Prostate gland (tissue), 2 donors: ENCODE measurements around the gene ASAP3.

Experiments used
- POLR2AphosphoS5 ChIP-seq: sonication (generic); formaldehyde crosslinking; IDR thresholded peaks from one replicate; pipeline ENCODE4 v1.6.1; 2017; ENCODE audit warnings: antibody characterized with exemption
- TF ChIP-seq, protein P1 (sequence below), 4 experiments: fragments of 200-600 bp in 2 of 4; fragments of 450-650 bp in 2 of 4; sonication (generic) in 2 of 4; IDR thresholded peaks; 1 replicate in 3 of 4; 2 replicates in 1 of 4; pipeline ENCODE4 v1.5.1; 2016 to 2019; ENCODE audit warnings: antibody characterized with exemption in 4 of 4, mild to moderate bottlenecking in 2 of 4, moderate library complexity in 2 of 4

DNA sequence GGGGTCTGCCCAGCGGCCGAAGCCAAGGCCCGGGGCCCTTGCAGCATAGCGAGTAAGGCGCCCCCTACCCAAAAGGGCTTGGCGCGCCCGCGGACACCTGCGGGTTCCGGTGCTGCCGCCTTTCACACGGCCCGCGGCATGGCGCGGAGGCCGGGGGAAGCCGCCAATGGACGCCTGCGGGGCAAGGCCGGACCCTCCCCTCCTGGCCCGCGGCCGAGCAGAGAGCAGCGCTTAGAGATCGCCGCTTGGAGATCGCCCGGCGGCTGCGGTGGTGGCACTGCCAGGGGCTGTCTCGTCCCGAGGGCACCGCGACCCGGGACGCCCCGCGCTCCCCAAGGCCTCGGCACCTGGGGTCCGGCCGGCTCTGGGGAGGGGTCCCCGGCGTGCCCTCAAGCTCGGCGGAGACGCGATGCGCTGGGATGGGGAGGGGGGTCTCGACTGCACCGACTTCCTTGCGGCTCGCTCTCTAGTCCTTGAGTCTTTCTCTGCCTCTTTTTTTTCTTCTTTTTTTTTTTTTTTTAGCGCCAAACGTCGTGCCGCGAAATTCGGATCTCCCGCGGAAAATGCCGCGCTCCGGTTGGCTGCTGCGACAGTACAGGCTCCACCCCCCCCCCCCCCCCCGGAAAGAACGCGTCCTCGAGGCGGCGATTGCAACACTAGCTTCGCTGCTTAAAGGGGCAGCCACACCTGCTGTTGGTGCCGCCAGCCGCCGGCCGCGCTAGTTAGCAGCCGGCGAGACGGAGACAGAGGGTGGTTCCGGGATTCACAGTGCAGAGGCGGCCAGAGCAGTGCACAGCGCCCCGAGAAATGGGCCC is 47.0 kb upstream of the ASAP3 start, which contains the start of gene E2F2:
- TF ChIP-seq, protein P1, sequence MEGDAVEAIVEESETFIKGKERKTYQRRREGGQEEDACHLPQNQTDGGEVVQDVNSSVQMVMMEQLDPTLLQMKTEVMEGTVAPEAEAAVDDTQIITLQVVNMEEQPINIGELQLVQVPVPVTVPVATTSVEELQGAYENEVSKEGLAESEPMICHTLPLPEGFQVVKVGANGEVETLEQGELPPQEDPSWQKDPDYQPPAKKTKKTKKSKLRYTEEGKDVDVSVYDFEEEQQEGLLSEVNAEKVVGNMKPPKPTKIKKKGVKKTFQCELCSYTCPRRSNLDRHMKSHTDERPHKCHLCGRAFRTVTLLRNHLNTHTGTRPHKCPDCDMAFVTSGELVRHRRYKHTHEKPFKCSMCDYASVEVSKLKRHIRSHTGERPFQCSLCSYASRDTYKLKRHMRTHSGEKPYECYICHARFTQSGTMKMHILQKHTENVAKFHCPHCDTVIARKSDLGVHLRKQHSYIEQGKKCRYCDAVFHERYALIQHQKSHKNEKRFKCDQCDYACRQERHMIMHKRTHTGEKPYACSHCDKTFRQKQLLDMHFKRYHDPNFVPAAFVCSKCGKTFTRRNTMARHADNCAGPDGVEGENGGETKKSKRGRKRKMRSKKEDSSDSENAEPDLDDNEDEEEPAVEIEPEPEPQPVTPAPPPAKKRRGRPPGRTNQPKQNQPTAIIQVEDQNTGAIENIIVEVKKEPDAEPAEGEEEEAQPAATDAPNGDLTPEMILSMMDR (IDR thresholded peaks at IDR 0.05): peak in 1 of 4 experiments; percentile 14
- peak; percentile 71 for TF ChIP-seq POLR2AphosphoS5
